HepG2 (cell line): Measurements from ENCODE around the gene TMEM141. TPM values are rescaled to one million over a fixed set of nuclear protein-coding genes. Genes with fewer than 3 reads are reported as not detected.
A peak's percentile ranks its signal among the peaks of the same experiment; 100 is the strongest.

Experiments used
- ATAC-seq: fragments of 200-7000 bp; cut with Tn5 transposase; 3 replicates; pipeline ENCODE4 v1.9.1; 2020; ENCODE audit warnings: mild to moderate bottlenecking, moderate library complexity
- BruUV-seq: library from RNA; stranded (reverse); fragments of 400-500 nt; replicated peaks from 2 replicates; lab custom pipeline; 2021; lab: Mats Ljungman, UMichigan
- CTCF ChIA-PET: fragments of 300-600 bp; formaldehyde crosslinking; extraction: SDS; loops from one replicate; lab custom pipeline; 2021; ENCODE audit warnings: low total read pairs, inconsistent platforms, low intra/inter-chr PET ratio; lab: Yijun Ruan, JAX
- POLR2A ChIA-PET: fragments of 350-600 bp; sonication (Branson Sonifier 250); formaldehyde crosslinking; loops from one replicate; lab custom pipeline; 2020; ENCODE audit warnings: antibody characterized with exemption, inconsistent platforms; lab: Yijun Ruan, JAX
- DNase-seq: peaks from one replicate; pipeline ENCODE4 v3.0.0-alpha.2; 2015; ENCODE audit warnings: low spot score
- FAIRE-seq: peaks from 3 replicates; lab custom pipeline; 2011; peaks lifted over from hg19 to GRCh38; lab: Jason Lieb, UNC
- H2AFZ ChIP-seq: one replicate; pipeline ENCODE4 v1.6.1; 2011; ENCODE audit warnings: low read length, inconsistent platforms
- H3K27ac ChIP-seq: fragments of 300-600 bp; 3 replicates; pipeline ENCODE4 v1.8.0; 2011; ENCODE audit warnings: mixed run types, mild to moderate bottlenecking, mixed read lengths, low read length, inconsistent platforms; ENCODE audit not compliant: insufficient read depth; ENCODE audit errors: extremely low read length
- H3K27me3 ChIP-seq, 2 experiments: fragments of 200-600 bp in 1 of 2; 2 replicates in 1 of 2; 3 replicates in 1 of 2; pipeline versions ENCODE4 v1.6.0 to v1.8.0; 2011; ENCODE audit warnings: low read length in 2 of 2, mild to moderate bottlenecking in 2 of 2, moderate library complexity in 2 of 2, inconsistent platforms in 1 of 2; ENCODE audit not compliant: insufficient read depth in 2 of 2, control insufficient read depth in 1 of 2
- H3K36me3 ChIP-seq, 2 experiments: fragments of 200-600 bp in 1 of 2; replicated peaks in 1 of 2; 2 replicates in 1 of 2; 3 replicates in 1 of 2; pipeline versions ENCODE4 v1.5.1 to v1.8.0; 2011; ENCODE audit warnings: low read length in 2 of 2, inconsistent platforms in 1 of 2; ENCODE audit not compliant: insufficient read depth in 2 of 2, control insufficient read depth in 1 of 2
- H3K4me1 ChIP-seq: 2 replicates; pipeline ENCODE4 v1.5.1; 2012; ENCODE audit warnings: low read length, inconsistent platforms; ENCODE audit not compliant: insufficient read depth
- H3K4me2 ChIP-seq: 2 replicates; pipeline ENCODE4 v1.6.0; 2011; ENCODE audit warnings: low read depth, low read length, inconsistent platforms
- H3K4me3 ChIP-seq, 3 experiments: fragments of 200-600 bp in 1 of 3; sonication (generic), shearing (Covaris generic) in 1 of 3; replicated peaks in 1 of 3; 2 replicates each; pipeline ENCODE4 v1.5.1; 2011 to 2016; ENCODE audit warnings: low read length in 3 of 3, inconsistent platforms in 2 of 3, low read depth in 2 of 3, mild to moderate bottlenecking in 2 of 3, control low read depth in 1 of 3, mixed read lengths in 1 of 3; ENCODE audit not compliant: insufficient read depth in 1 of 3
- H3K79me2 ChIP-seq: one replicate; pipeline ENCODE4 v1.6.1; 2011; ENCODE audit warnings: low read length, inconsistent platforms; ENCODE audit not compliant: insufficient read depth
- H3K9ac ChIP-seq: 2 replicates; pipeline ENCODE4 v1.6.0; 2011; ENCODE audit warnings: mild to moderate bottlenecking, low read depth, low read length, inconsistent platforms; ENCODE audit not compliant: insufficient read depth
- H3K9me3 ChIP-seq: 2 replicates; pipeline ENCODE4 v1.5.1; 2012; ENCODE audit warnings: mild to moderate bottlenecking, low read length
- H4K20me1 ChIP-seq: 2 replicates; pipeline ENCODE4 v1.6.0; 2011; ENCODE audit warnings: inconsistent platforms, mild to moderate bottlenecking, low read length, moderate library complexity; ENCODE audit not compliant: insufficient read depth
- AGO2 ChIP-seq: fragments of 200-400 bp; formaldehyde crosslinking; optimal IDR thresholded peaks from 2 replicates; pipeline ENCODE3; 2017; ENCODE audit warnings: mild to moderate bottlenecking, low read depth, low read length, moderate library complexity
- KDM3A ChIP-seq: IDR thresholded peaks from 2 replicates; pipeline ENCODE4 v1.6.1; 2018; ENCODE audit warnings: low read depth, missing compliant biosample characterization
- MXD1 ChIP-seq: sonication (generic); formaldehyde crosslinking; IDR thresholded peaks from 2 replicates; pipeline ENCODE4 v1.4.0; 2020; ENCODE audit warnings: mild to moderate bottlenecking, missing genetic modification reagents
- NCOA2 ChIP-seq: sonication (generic); formaldehyde crosslinking; IDR thresholded peaks from 2 replicates; pipeline ENCODE4 v1.8.0; 2022; ENCODE audit warnings: inconsistent platforms
- PHB2 ChIP-seq: fragments of 450-650 bp; IDR thresholded peaks from 2 replicates; pipeline ENCODE4 v1.6.1; 2018; ENCODE audit not compliant: partially characterized antibody
- ZNF234 ChIP-seq: sonication (generic); formaldehyde crosslinking; conservative IDR thresholded peaks from 2 replicates; pipeline ENCODE4 v1.5.1; 2020; ENCODE audit warnings: mild to moderate bottlenecking, missing genetic modification reagents
- ZNF256 ChIP-seq: sonication (generic); formaldehyde crosslinking; conservative IDR thresholded peaks from 2 replicates; pipeline ENCODE4 v1.4.0; 2020; ENCODE audit warnings: missing genetic modification reagents
- WGBS: methylation state at CpG from one replicate; pipeline ENCODE4 v1.1.6; 2017; ENCODE audit warnings: low lambda C conversion rate; 5-methylcytosine and 5-hydroxymethylcytosine counted together
- in situ Hi-C: cut with HindIII; loops from 2 replicates; pipeline ENCODE4 v1.10.0; 2017; ENCODE audit warnings: low pct_unique_long_range_greater_than_20kb; ENCODE audit not compliant: extremely low pct_ligation_motif_present
- intact Hi-C: fragments of 100-400 bp; cut with micrococcal nuclease; formaldehyde crosslinking; loops from one replicate; pipeline ENCODE4 v1.10.0; 2022; ENCODE audit not compliant: unreplicated experiment
- polyA plus RNA-seq, 8 experiments: library from polyadenylated mRNA; depleted of rRNA in 3 of 8; stranded (reverse) in 7 of 8; unstranded in 1 of 8; fragments of >200 nt; fragmentation: Illumina TruSeq in 4 of 8; extraction: Trizol in 4 of 8; gene quantifications; 2 replicates each; pipeline versions ENCODE4 v1.2.1 to v1.2.3, GENCODE V29; 2011 to 2016; ENCODE audit warnings: low read depth in 4 of 8, missing spikeins in 1 of 8, mixed read lengths in 1 of 8; ENCODE audit not compliant: insufficient read depth in 1 of 8
- total RNA-seq, 5 experiments: library from RNA; depleted of rRNA; stranded (reverse); fragments of >200 nt; fragmentation: Illumina TruSeq; extraction: Trizol; gene quantifications; 2 replicates each; pipeline ENCODE4 v1.2.3, GENCODE V29; 2016; ENCODE audit warnings: low read depth in 1 of 5

Gene TMEM141
- total and polyA plus RNA-seq, 2 of the 13 experiments (the other 11 are each of a cell fraction or from before 2014, with no cell fraction given) = 81.0 to 202 TPM

GRCh38 chr9:136826703-136827582 is 35.8 kb downstream of the TMEM141 start:
- BruUV-seq = no TSS peak
- no peaks in the 10 kb centered on the region for H3K27me3 ChIP-seq
- FAIRE-seq (no peak), DNase-seq (no peak), ATAC-seq (no peak)
- no peaks in the 10 kb centered on the region for H4K20me1 ChIP-seq
- H3K4me3 ChIP-seq = no peak overlapping the region
- H3K9me3 ChIP-seq = no peaks in the 10 kb centered on the region
- H3K4me1 ChIP-seq = no peaks in the 10 kb centered on the region
- ChIA-PET POLR2A (no interaction called here), CTCF (no interaction called here)
- H3K36me3 ChIP-seq = peaks cover 52 to 85% of the 10 kb centered on the region in 2 experiments
- intact Hi-C loops = no loop called here
- H2AFZ ChIP-seq = no peak overlapping the region
- WGBS = 98% methylated on average over 13 of the region's 24 CpGs
- in situ Hi-C loops = no loop called here
- H3K27ac ChIP-seq = no peak overlapping the region
- H3K79me2 ChIP-seq = no peaks in the 10 kb centered on the region
- H3K9ac ChIP-seq = no peak overlapping the region
- TF ChIP-seq AGO2 (peak; percentile 45), KDM3A (CRISPR knock-in tag) (no peak), PHB2 (no peak), MXD1 (no peak), ZNF234 (CRISPR knock-in tag) (no peak), NCOA2 (no peak), ZNF256 (no peak)
- H3K4me2 ChIP-seq = no peak overlapping the region
